HG03196 (cell line): Measurements from ENCODE around the gene ZNF280D.

ENCODE experiments used
- ATAC-seq: cut with Tn5 transposase; IDR thresholded peaks from one replicate; pipeline ENCODE4 v1.9.1; 2021; ENCODE audit not compliant: unreplicated experiment

The ZNF280D gene

GRCh38 chr15:56754772-56755370 lies 21.6 kb upstream of the ZNF280D start:
- no peak for ATAC-seq

- no peak for ATAC-seq
Observed at GRCh38 chr15:56752986-56753385, 19.7 kb upstream of the ZNF280D start.

- no peak for ATAC-seq
Observed at GRCh38 chr15:56749982-56750381, 16.7 kb upstream of the ZNF280D start.

GRCh38 chr15:56744701-56745683 lies 11.7 kb upstream of the ZNF280D start:
- no peak for ATAC-seq

GRCh38 chr15:56741541-56741940 lies 8.2 kb upstream of the ZNF280D start:
- ATAC-seq: no peak

- ATAC-seq: no peak
Observed at GRCh38 chr15:56739964-56740640, 6.8 kb upstream of the ZNF280D start.

- ATAC-seq: no peak
Observed at GRCh38 chr15:56739474-56739873, 6.2 kb upstream of the ZNF280D start.

GRCh38 chr15:56737791-56738190 lies 4.5 kb upstream of the ZNF280D start:
- ATAC-seq: no peak

- no peak for ATAC-seq
Observed at GRCh38 chr15:56736881-56737707, 3.8 kb upstream of the ZNF280D start.

GRCh38 chr15:56736308-56736707 lies 3.0 kb upstream of the ZNF280D start:
- ATAC-seq: no peak

- no peak for ATAC-seq
Observed at GRCh38 chr15:56735589-56735988, 2.3 kb upstream of the ZNF280D start.

GRCh38 chr15:56734013-56734635 lies 815 bp upstream of the ZNF280D start:
- no peak for ATAC-seq

- ATAC-seq: no peak
Observed at GRCh38 chr15:56732886-56733135, 498 bp downstream of the ZNF280D start.

- peak; percentile 13 for ATAC-seq
Observed at GRCh38 chr15:56732135-56732885, 999 bp downstream of the ZNF280D start.

GRCh38 chr15:56731548-56731947 lies 1.8 kb downstream of the ZNF280D start:
- no peak for ATAC-seq

- ATAC-seq: no peak
Observed at GRCh38 chr15:56729561-56729960, 3.7 kb downstream of the ZNF280D start.

- ATAC-seq: no peak
Observed at GRCh38 chr15:56725386-56725785, 7.9 kb downstream of the ZNF280D start.

- ATAC-seq: no peak
Observed at GRCh38 chr15:56724232-56724631, 9.1 kb downstream of the ZNF280D start.

GRCh38 chr15:56723787-56724186 lies 9.5 kb downstream of the ZNF280D start:
- no peak for ATAC-seq
